ENCODE data around the gene STT3A. TPM values are rescaled to one million over a fixed set of nuclear protein-coding genes. Genes with fewer than 3 reads are reported as not detected.

The STT3A gene
- total and polyA plus RNA-seq, 2 of the 13 experiments (the other 11 are each of a cell fraction or from before 2014, with no cell fraction given): 229 to 319 TPM

- TF ChIP-seq EHMT2 (IDR thresholded peaks at IDR 0.05; ENCODE audit: borderline replicate concordance, low read depth, low read length): no peak
- TF ChIP-seq KMT2A (CRISPR knock-in tag; IDR thresholded peaks at IDR 0.05): no peak
- TF ChIP-seq CC2D1A (CRISPR knock-in tag; IDR thresholded peaks at IDR 0.05): no peak
- no peak for TF ChIP-seq ARNT (IDR thresholded peaks at IDR 0.05)
- no peak for TF ChIP-seq MED1 (CRISPR knock-in tag; IDR thresholded peaks at IDR 0.05)
- no peak for TF ChIP-seq NFIC (IDR thresholded peaks at IDR 0.05; ENCODE audit: low read length)
- no peak for TF ChIP-seq ARID3A (IDR thresholded peaks at IDR 0.05; ENCODE audit: low read depth, low read length)
- no peak for TF ChIP-seq KLF6 (CRISPR knock-in tag; IDR thresholded peaks at IDR 0.05)
- no peak for TF ChIP-seq BHLHE40 (IDR thresholded peaks at IDR 0.05; ENCODE audit: low read length)
These were observed 41.9 kb upstream of the STT3A start (continued) for GRCh38 chr11:125550780-125551179.

DNA sequence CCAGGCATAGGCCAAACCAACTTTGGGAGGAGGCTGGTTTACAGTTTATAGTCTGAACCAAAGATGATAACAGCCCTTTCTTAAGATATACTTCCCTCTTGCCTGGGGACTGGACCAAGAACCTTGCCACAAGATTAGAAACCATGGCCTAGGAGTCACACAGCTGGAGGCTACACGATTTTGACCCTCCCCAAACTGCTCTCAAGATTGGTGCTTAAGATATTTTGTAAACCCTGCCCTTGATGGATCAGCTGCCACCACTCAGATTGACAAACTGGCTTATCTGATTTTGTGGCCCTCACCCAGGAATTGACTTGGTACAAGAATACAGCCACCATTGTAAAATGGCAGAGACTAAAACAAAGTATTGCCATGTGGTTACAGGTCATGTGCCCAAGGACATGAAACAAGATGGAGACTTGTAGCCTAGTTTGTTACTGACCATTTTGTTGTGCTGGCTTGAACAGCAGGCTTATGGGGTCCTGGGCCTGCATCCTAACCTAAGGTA lies 40.8 kb upstream of the STT3A start:
- in situ Hi-C loops (cut with HindIII; ENCODE audit: extremely low pct_ligation_motif_present, low pct_unique_long_range_greater_than_20kb): loop anchor here (10.0 kb wide), 1 partner anchor 323 kb away; no protein-coding TSS in a partner anchor
- H3K9ac ChIP-seq (ENCODE audit: insufficient read depth, low read depth, low read length): no peak overlapping the region
- no peaks in the 10 kb centered on the region for H3K79me2 ChIP-seq (ENCODE audit: insufficient read depth, low read length)
- FAIRE-seq (no peak), ATAC-seq (no peak), DNase-seq (ENCODE audit: low spot score) (no peak)
- no peak overlapping the region for H2AFZ ChIP-seq (ENCODE audit: low read length)
- no peak overlapping the region for H3K4me2 ChIP-seq (ENCODE audit: low read depth, low read length)
- H3K9me3 ChIP-seq (ENCODE audit: low read length): no peaks in the 10 kb centered on the region
- H3K27me3 ChIP-seq (ENCODE audit: control insufficient read depth in 1 of 2, insufficient read depth in 2 of 2, low read length in 2 of 2): no peaks in the 10 kb centered on the region; a peak in 1 of 5 replicates
- no TSS peak for BruUV-seq (replicated peaks)
- 0% methylated on average over 1 of the region's 1 CpG for whole genome bisulfite sequencing (ENCODE audit: low lambda C conversion rate)
- no peak overlapping the region for H3K4me3 ChIP-seq (replicated peaks in 1 of 3; ENCODE audit: insufficient read depth in 1 of 3, low read depth in 2 of 3, low read length in 3 of 3)
- no peaks in the 10 kb centered on the region for H4K20me1 ChIP-seq (ENCODE audit: insufficient read depth, low read length)
- CTCF ChIA-PET (ENCODE audit: low intra/inter-chr PET ratio, low total read pairs): no interaction called here
- POLR2A ChIA-PET: no interaction called here
- H3K27ac ChIP-seq (ENCODE audit: extremely low read length, insufficient read depth, low read length): no peak overlapping the region
- no peaks in the 10 kb centered on the region for H3K36me3 ChIP-seq (replicated peaks in 1 of 2; ENCODE audit: control insufficient read depth in 1 of 2, insufficient read depth in 2 of 2, low read length in 2 of 2)
- peaks cover 7% of the 10 kb centered on the region; the same call in 1 of the 2 replicates for H3K4me1 ChIP-seq (ENCODE audit: insufficient read depth, low read length)
- intact Hi-C loops (cut with micrococcal nuclease; ENCODE audit: unreplicated experiment): no loop called here
- TF ChIP-seq, protein P1, sequence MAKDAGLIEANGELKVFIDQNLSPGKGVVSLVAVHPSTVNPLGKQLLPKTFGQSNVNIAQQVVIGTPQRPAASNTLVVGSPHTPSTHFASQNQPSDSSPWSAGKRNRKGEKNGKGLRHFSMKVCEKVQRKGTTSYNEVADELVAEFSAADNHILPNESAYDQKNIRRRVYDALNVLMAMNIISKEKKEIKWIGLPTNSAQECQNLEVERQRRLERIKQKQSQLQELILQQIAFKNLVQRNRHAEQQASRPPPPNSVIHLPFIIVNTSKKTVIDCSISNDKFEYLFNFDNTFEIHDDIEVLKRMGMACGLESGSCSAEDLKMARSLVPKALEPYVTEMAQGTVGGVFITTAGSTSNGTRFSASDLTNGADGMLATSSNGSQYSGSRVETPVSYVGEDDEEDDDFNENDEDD (CRISPR knock-in tag; IDR thresholded peaks at IDR 0.05; ENCODE audit: borderline replicate concordance): no peak
- TF ChIP-seq MLLT10 (CRISPR knock-in tag; IDR thresholded peaks at IDR 0.05) (no peak), SNRNP70 (IDR thresholded peaks at IDR 0.05; ENCODE audit: low read depth, low read length) (no peak), HNRNPH1 (optimal IDR thresholded peaks at IDR 0.05; ENCODE audit: low read depth, low read length) (no peak), CCAR2 (optimal IDR thresholded peaks at IDR 0.05; ENCODE audit: low read depth, low read length) (no peak), MAZ (IDR thresholded peaks at IDR 0.05; ENCODE audit: borderline replicate concordance, low read depth, low read length) (no peak), MAZ (CRISPR knock-in tag; IDR thresholded peaks at IDR 0.05; ENCODE audit: low read depth) (no peak), GATAD1 (CRISPR knock-in tag; IDR thresholded peaks at IDR 0.05) (no peak), ZNF460 (CRISPR knock-in tag; IDR thresholded peaks at IDR 0.05; ENCODE audit: borderline replicate concordance) (no peak), ELF1 (CRISPR knock-in tag; IDR thresholded peaks at IDR 0.05) (no peak), NCOR1 (IDR thresholded peaks at IDR 0.05; ENCODE audit: borderline replicate concordance, low read length) (no peak)
- TF ChIP-seq, protein P2, sequence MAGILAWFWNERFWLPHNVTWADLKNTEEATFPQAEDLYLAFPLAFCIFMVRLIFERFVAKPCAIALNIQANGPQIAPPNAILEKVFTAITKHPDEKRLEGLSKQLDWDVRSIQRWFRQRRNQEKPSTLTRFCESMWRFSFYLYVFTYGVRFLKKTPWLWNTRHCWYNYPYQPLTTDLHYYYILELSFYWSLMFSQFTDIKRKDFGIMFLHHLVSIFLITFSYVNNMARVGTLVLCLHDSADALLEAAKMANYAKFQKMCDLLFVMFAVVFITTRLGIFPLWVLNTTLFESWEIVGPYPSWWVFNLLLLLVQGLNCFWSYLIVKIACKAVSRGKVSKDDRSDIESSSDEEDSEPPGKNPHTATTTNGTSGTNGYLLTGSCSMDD (CRISPR knock-in tag; IDR thresholded peaks at IDR 0.05): no peak
- TF ChIP-seq, protein P3, sequence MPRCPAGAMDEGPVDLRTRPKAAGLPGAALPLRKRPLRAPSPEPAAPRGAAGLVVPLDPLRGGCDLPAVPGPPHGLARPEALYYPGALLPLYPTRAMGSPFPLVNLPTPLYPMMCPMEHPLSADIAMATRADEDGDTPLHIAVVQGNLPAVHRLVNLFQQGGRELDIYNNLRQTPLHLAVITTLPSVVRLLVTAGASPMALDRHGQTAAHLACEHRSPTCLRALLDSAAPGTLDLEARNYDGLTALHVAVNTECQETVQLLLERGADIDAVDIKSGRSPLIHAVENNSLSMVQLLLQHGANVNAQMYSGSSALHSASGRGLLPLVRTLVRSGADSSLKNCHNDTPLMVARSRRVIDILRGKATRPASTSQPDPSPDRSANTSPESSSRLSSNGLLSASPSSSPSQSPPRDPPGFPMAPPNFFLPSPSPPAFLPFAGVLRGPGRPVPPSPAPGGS (CRISPR knock-in tag; IDR thresholded peaks at IDR 0.05): no peak
